Suprapubic skin (tissue), 4 donors: ENCODE measurements around the gene ASB4.
"Not testable (repeated sequence)": the region's sequence is repeated elsewhere in the genome, so short reads cannot be mapped to it uniquely, and the experiment has no call there.

Experiments
- CTCF ChIP-seq, 2 donors: fragments of 200-600 bp in 1 of 2; fragments of 450-650 bp in 1 of 2; sonication (generic) in 1 of 2; IDR thresholded peaks; one replicate each; pipeline ENCODE4 v1.5.1; 2016 to 2019; ENCODE audit warnings: antibody characterized with exemption in 2 of 2, mild to moderate bottlenecking in 1 of 2, moderate library complexity in 1 of 2
- EP300 ChIP-seq: sonication (generic); formaldehyde crosslinking; IDR thresholded peaks from one replicate; pipeline ENCODE4 v1.6.1; 2017; ENCODE audit warnings: antibody characterized with exemption
- POLR2A ChIP-seq, 2 donors: fragments of 450-650 bp; IDR thresholded peaks; one replicate each; pipeline ENCODE4 v1.6.1; 2017; ENCODE audit warnings: antibody characterized with exemption in 2 of 2, mild to moderate bottlenecking in 2 of 2, moderate library complexity in 2 of 2
- POLR2AphosphoS5 ChIP-seq, 3 donors: sonication (generic); formaldehyde crosslinking; IDR thresholded peaks; one replicate each; pipeline ENCODE4 v1.6.1; 2017; ENCODE audit warnings: antibody characterized with exemption in 3 of 3

GRCh38 chr7:95460653-95461052 is 25.1 kb upstream of the ASB4 start:
- not testable (repeated sequence) for TF ChIP-seq CTCF (IDR thresholded peaks at IDR 0.05); POLR2AphosphoS5 (IDR thresholded peaks at IDR 0.05); EP300; POLR2A (IDR thresholded peaks at IDR 0.05)
